HepG2 (cell line): ENCODE data around the gene DNAJC5. TPM values are rescaled to one million over a fixed set of nuclear protein-coding genes. Genes with fewer than 3 reads are reported as not detected.

Source experiments
- AHR ChIP-seq: IDR thresholded peaks from 2 replicates; pipeline ENCODE4 v1.6.1; 2018; ENCODE audit warnings: missing genetic modification reagents, missing compliant biosample characterization
- ATF3 ChIP-seq: sonication (generic); formaldehyde crosslinking; IDR thresholded peaks from 2 replicates; pipeline ENCODE4 v1.4.0; 2020; ENCODE audit warnings: missing genetic modification reagents
- HNRNPL ChIP-seq: fragments of 200-400 bp; formaldehyde crosslinking; IDR thresholded peaks from 2 replicates; pipeline ENCODE4 v1.6.1; 2017; ENCODE audit warnings: mild to moderate bottlenecking, low read depth, low read length
- KDM1A ChIP-seq: IDR thresholded peaks from 2 replicates; pipeline ENCODE4 v1.6.1; 2016; ENCODE audit warnings: missing compliant biosample characterization
- MXD4 ChIP-seq: IDR thresholded peaks from 2 replicates; pipeline ENCODE4 v1.6.1; 2016; ENCODE audit warnings: mild to moderate bottlenecking, missing biosample characterization, missing genetic modification reagents
- NFATC3 ChIP-seq: sonication (generic); formaldehyde crosslinking; IDR thresholded peaks from 2 replicates; pipeline ENCODE4 v1.5.1; 2020; ENCODE audit warnings: mild to moderate bottlenecking, missing genetic modification reagents
- SKI ChIP-seq: fragments of 450-650 bp; IDR thresholded peaks from one replicate; pipeline ENCODE4 v1.6.1; 2018; ENCODE audit warnings: mild to moderate bottlenecking; ENCODE audit not compliant: partially characterized antibody
- ZBTB46 ChIP-seq: sonication (generic); formaldehyde crosslinking; IDR thresholded peaks from 2 replicates; pipeline ENCODE4 v1.4.0; 2020; ENCODE audit warnings: mild to moderate bottlenecking, missing genetic modification reagents, borderline replicate concordance
- ZNF136 ChIP-seq: sonication (generic); formaldehyde crosslinking; IDR thresholded peaks from 2 replicates; pipeline ENCODE4 v1.8.1; 2022; ENCODE audit warnings: low read depth, mild to moderate bottlenecking, moderate library complexity, missing genetic modification reagents
- ZNF225 ChIP-seq: sonication (generic); formaldehyde crosslinking; IDR thresholded peaks from 2 replicates; pipeline ENCODE4 v1.4.0; 2020; ENCODE audit warnings: mild to moderate bottlenecking, missing genetic modification reagents
- ZNF280D ChIP-seq: sonication (generic); formaldehyde crosslinking; IDR thresholded peaks from 2 replicates; pipeline ENCODE4 v1.5.1; 2020; ENCODE audit warnings: mild to moderate bottlenecking, missing genetic modification reagents
- ZNF616 ChIP-seq: sonication (generic); formaldehyde crosslinking; IDR thresholded peaks from 2 replicates; pipeline ENCODE4 v1.5.0; 2020; ENCODE audit warnings: low read depth, mild to moderate bottlenecking, missing genetic modification reagents
- polyA plus RNA-seq, 8 experiments: library from polyadenylated mRNA; depleted of rRNA in 3 of 8; stranded (reverse) in 7 of 8; unstranded in 1 of 8; fragments of >200 nt; fragmentation: Illumina TruSeq in 4 of 8; extraction: Trizol in 4 of 8; gene quantifications; 2 replicates each; pipeline versions ENCODE4 v1.2.1 to v1.2.3, GENCODE V29; 2011 to 2016; ENCODE audit warnings: low read depth in 4 of 8, missing spikeins in 1 of 8, mixed read lengths in 1 of 8; ENCODE audit not compliant: insufficient read depth in 1 of 8
- total RNA-seq, 5 experiments: library from RNA; depleted of rRNA; stranded (reverse); fragments of >200 nt; fragmentation: Illumina TruSeq; extraction: Trizol; gene quantifications; 2 replicates each; pipeline ENCODE4 v1.2.3, GENCODE V29; 2016; ENCODE audit warnings: low read depth in 1 of 5
- TF ChIP-seq, protein P1 (sequence below), 2 experiments: sonication (generic) in 1 of 2; formaldehyde crosslinking in 1 of 2; IDR thresholded peaks; 2 replicates each; pipeline versions ENCODE4 v1.6.1 to v1.9.0; 2014 to 2022; ENCODE audit warnings: antibody characterized with exemption in 1 of 2, borderline replicate concordance in 1 of 2, inconsistent platforms in 1 of 2, low read depth in 1 of 2, missing genetic modification reagents in 1 of 2
- TF ChIP-seq, protein P2 (sequence below): sonication (generic); formaldehyde crosslinking; IDR thresholded peaks from 2 replicates; pipeline ENCODE4 v1.8.1; 2023; ENCODE audit warnings: mild to moderate bottlenecking, missing genetic modification reagents, borderline replicate concordance
- TF ChIP-seq, protein P3 (sequence below): sonication (generic); formaldehyde crosslinking; IDR thresholded peaks from 2 replicates; pipeline ENCODE4 v1.8.1; 2023; ENCODE audit warnings: mild to moderate bottlenecking, missing genetic modification reagents

Gene DNAJC5
- total and polyA plus RNA-seq, 2 of the 13 experiments (the other 11 are each of a cell fraction or from before 2014, with no cell fraction given): 42.8 to 64.5 TPM

- TF ChIP-seq ZNF280D (0 out of 2 replicates have a peak, but pooled peaks have one; percentile 66), AHR (CRISPR knock-in tag) (peak; percentile 77; the same call in 1 of the 2 replicates), HNRNPL (peak; percentile 67; the same call in 1 of the 2 replicates), ZNF616 (CRISPR knock-in tag) (no peak), SKI (no peak), NFATC3 (peak; percentile 91; the same call in 1 of the 2 replicates), MXD4 (CRISPR knock-in tag) (peak; percentile 93), ATF3 (CRISPR knock-in tag) (no peak), ZBTB46 (no peak), KDM1A (no peak), ZNF136 (CRISPR knock-in tag) (peak; percentile 95), ZNF225 (CRISPR knock-in tag) (peak; percentile 85; the same call in 1 of the 2 replicates)
- TF ChIP-seq, protein P1, sequence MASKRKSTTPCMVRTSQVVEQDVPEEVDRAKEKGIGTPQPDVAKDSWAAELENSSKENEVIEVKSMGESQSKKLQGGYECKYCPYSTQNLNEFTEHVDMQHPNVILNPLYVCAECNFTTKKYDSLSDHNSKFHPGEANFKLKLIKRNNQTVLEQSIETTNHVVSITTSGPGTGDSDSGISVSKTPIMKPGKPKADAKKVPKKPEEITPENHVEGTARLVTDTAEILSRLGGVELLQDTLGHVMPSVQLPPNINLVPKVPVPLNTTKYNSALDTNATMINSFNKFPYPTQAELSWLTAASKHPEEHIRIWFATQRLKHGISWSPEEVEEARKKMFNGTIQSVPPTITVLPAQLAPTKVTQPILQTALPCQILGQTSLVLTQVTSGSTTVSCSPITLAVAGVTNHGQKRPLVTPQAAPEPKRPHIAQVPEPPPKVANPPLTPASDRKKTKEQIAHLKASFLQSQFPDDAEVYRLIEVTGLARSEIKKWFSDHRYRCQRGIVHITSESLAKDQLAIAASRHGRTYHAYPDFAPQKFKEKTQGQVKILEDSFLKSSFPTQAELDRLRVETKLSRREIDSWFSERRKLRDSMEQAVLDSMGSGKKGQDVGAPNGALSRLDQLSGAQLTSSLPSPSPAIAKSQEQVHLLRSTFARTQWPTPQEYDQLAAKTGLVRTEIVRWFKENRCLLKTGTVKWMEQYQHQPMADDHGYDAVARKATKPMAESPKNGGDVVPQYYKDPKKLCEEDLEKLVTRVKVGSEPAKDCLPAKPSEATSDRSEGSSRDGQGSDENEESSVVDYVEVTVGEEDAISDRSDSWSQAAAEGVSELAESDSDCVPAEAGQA (IDR thresholded peaks at IDR 0.05; ENCODE audit: low read depth): no peak
- TF ChIP-seq, protein P1 (CRISPR knock-in tag; IDR thresholded peaks at IDR 0.05; ENCODE audit: borderline replicate concordance): peak; percentile 67; the same call in 1 of the 2 replicates
- TF ChIP-seq, protein P2, sequence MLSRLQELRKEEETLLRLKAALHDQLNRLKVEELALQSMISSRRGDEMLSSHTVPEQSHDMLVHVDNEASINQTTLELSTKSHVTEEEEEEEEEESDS (CRISPR knock-in tag): peak; percentile 77
- TF ChIP-seq, protein P3, sequence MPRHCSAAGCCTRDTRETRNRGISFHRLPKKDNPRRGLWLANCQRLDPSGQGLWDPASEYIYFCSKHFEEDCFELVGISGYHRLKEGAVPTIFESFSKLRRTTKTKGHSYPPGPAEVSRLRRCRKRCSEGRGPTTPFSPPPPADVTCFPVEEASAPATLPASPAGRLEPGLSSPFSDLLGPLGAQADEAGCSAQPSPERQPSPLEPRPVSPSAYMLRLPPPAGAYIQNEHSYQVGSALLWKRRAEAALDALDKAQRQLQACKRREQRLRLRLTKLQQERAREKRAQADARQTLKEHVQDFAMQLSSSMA (CRISPR knock-in tag): peak; percentile 59; the same call in 1 of the 2 replicates
Observed at GRCh38 chr20:63896264-63897105, 1.6 kb downstream of the DNAJC5 start (continued).
